ENCODE results near the gene SRRD.

The SRRD gene

GRCh38 chr22:26484360-26484706 is 656 bp downstream of the SRRD start:
- no peak for DNase-seq

- DNase-seq = no peak
These were observed 1.3 kb downstream of the SRRD start for GRCh38 chr22:26485013-26485412.

GRCh38 chr22:26485806-26486390 is 2.2 kb downstream of the SRRD start:
- DNase-seq = no peak

GRCh38 chr22:26486394-26486793 is 2.7 kb downstream of the SRRD start:
- DNase-seq = no peak

- DNase-seq = no peak
These were observed 4.3 kb downstream of the SRRD start for GRCh38 chr22:26487996-26488395.

GRCh38 chr22:26489447-26490036 is 5.9 kb downstream of the SRRD start:
- DNase-seq = no peak

- DNase-seq = no peak
These were observed 8.5 kb downstream of the SRRD start for GRCh38 chr22:26492220-26492619.

- no peak for DNase-seq
These were observed 10.8 kb downstream of the SRRD start for GRCh38 chr22:26494506-26494905.

GRCh38 chr22:26496456-26496855 is 12.8 kb downstream of the SRRD start:
- no peak for DNase-seq

- no peak for DNase-seq
These were observed 15.6 kb downstream of the SRRD start for GRCh38 chr22:26499188-26499703.

- no peak for DNase-seq
These were observed 18.3 kb downstream of the SRRD start for GRCh38 chr22:26501996-26502395.

GRCh38 chr22:26502688-26503561 is 19.2 kb downstream of the SRRD start:
- peak; percentile 16 to 44 for DNase-seq

- no peak for DNase-seq
These were observed 20.1 kb downstream of the SRRD start for GRCh38 chr22:26503758-26504157.

GRCh38 chr22:26508148-26508547 is 24.5 kb downstream of the SRRD start:
- DNase-seq = no peak

GRCh38 chr22:26512149-26512793 is 28.6 kb downstream of the SRRD start, which contains the start of gene TFIP11:
TFIP11 (minus strand) TSS chr22:26512473; CDS start chr22:26510272, 2,201 bp downstream.
- DNase-seq = peak; percentile 57 to 83

GRCh38 chr22:26513838-26514237 is 30.2 kb downstream of the SRRD start:
- no peak for DNase-seq

- no peak for DNase-seq
These were observed 30.9 kb downstream of the SRRD start for GRCh38 chr22:26514419-26515161.

GRCh38 chr22:26515931-26516330 is 32.3 kb downstream of the SRRD start:
- DNase-seq = no peak

GRCh38 chr22:26516503-26516902 is 32.8 kb downstream of the SRRD start:
- no peak for DNase-seq

- no peak for DNase-seq
These were observed 33.8 kb downstream of the SRRD start for GRCh38 chr22:26517429-26517828.

- DNase-seq = no peak
These were observed 38.3 kb downstream of the SRRD start for GRCh38 chr22:26522012-26522411.

GRCh38 chr22:26522592-26522991 is 38.9 kb downstream of the SRRD start:
- no peak for DNase-seq

GRCh38 chr22:26524870-26525269 is 41.2 kb downstream of the SRRD start:
- no peak for DNase-seq
